ENCODE measurements around the gene RPRD2.

The RPRD2 gene

DNA sequence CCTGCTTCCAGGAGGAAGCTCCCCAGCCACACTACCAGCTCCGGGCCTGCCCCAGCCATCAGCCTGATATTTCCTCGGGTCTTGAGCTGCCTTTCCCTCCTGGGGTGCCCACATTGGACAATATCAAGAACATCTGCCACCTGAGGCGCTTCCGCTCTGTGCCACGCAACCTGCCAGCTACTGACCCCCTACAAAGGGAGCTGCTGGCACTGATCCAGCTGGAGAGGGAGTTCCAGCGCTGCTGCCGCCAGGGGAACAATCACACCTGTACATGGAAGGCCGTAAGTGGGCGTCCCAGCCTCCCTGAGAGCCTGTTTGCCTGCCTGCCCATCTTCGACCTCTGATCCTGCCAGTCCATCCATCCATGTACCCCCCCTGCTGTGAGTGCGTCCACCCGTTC lies 147.6 kb downstream of the RPRD2 start:
- TF ChIP-seq, protein P1, sequence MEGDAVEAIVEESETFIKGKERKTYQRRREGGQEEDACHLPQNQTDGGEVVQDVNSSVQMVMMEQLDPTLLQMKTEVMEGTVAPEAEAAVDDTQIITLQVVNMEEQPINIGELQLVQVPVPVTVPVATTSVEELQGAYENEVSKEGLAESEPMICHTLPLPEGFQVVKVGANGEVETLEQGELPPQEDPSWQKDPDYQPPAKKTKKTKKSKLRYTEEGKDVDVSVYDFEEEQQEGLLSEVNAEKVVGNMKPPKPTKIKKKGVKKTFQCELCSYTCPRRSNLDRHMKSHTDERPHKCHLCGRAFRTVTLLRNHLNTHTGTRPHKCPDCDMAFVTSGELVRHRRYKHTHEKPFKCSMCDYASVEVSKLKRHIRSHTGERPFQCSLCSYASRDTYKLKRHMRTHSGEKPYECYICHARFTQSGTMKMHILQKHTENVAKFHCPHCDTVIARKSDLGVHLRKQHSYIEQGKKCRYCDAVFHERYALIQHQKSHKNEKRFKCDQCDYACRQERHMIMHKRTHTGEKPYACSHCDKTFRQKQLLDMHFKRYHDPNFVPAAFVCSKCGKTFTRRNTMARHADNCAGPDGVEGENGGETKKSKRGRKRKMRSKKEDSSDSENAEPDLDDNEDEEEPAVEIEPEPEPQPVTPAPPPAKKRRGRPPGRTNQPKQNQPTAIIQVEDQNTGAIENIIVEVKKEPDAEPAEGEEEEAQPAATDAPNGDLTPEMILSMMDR (conservative IDR thresholded peaks at IDR 0.05) = no peak
- H3K27ac ChIP-seq = no peak overlapping the region

DNA sequence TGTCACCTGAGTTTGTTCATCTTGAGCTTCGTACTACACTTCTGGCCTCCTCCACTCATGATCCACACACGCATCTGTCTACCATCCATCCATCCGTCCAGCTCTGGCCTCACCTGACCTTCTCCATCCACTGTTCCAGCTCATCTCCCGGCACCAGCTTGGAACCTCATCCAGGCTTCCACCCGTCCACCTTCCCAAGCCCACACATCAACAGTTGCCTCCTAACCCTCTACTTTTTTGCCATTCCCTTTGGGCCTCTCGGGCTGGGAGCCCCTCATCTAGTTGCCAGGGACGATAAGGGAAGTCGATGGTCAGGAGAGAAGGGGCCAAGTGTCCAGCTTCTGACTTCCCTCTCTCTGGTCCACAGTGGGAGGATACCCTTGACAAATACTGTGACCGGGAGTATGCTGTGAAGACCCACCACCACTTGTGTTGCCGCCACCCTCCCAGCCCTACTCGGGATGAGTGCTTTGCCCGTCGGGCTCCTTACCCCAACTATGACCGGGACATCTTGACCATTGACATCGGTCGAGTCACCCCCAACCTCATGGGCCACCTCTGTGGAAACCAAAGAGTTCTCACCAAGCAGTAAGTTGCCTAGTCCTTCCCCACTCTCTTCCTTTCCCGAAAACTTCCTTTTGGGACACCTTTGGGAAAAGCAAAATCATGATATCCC lies 148.2 kb downstream of the RPRD2 start:
- H3K27ac ChIP-seq = no peak overlapping the region
- TF ChIP-seq, protein P1 (conservative IDR thresholded peaks at IDR 0.05) = no peak

DNA sequence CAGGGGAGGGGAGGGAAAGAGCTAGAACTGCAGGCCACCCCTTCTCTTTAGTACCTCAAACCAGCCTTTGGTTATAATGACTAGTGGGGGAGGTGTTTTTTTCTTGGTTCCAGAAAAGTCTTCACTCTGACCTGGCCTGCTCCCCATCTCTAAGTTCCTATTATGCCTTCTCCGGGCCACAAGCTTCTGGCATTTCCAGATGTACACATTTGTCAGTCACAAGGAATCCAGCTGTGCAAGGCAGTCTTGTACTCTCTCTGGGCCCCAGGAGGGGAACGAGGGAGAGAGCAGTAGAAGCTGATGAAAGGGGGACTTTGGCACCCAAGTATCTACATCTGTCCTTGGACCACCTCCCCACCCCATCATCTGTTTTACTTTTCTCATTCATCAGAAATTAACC lies 148.9 kb downstream of the RPRD2 start:
- TF ChIP-seq, protein P1 (conservative IDR thresholded peaks at IDR 0.05) = no peak
- H3K27ac ChIP-seq = no peak overlapping the region

DNA sequence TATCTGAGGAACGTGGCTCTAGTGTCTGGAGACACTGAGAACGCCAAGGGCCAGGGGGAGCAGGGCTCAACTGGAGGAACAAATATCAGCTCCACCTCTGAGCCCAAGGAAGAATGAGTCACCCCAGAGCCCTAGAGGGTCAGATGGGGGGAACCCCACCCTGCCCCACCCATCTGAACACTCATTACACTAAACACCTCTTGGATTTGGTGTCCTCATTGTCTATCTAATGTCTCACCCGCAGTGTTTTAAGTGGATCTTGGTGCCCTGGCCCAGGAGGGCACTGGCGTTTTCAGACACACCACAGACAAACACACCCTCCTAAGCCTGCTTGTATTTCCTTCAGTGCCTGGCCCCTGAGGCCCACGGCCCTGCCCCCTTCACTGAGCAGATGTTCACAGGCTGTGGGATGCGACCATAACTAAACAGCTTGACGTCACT lies 149.4 kb downstream of the RPRD2 start:
- H3K27ac ChIP-seq = no peak overlapping the region
- TF ChIP-seq, protein P1 (conservative IDR thresholded peaks at IDR 0.05) = no peak

DNA sequence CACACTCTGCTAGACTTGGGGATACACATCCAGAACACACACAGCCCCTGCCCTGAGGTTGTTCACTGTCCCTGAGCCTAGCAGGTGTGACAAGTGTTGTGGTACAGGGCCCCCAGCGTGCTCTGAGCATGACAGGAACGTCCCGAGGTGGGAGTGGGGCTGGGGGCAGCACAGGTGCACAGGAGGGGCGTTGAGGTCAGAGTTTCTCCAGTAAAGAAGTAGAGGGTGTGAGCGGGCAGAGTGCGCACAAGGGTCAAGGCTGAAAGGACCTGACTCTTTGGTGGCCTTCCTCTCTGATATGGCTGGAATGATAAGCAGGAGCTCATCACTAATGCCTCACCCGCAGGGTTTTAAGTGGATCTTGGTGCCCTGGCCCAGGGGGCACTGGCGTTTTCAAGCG lies 150.3 kb downstream of the RPRD2 start:
- H3K27ac ChIP-seq = peak overlapping the region; percentile 84; the same call in 1 of the 2 replicates
- TF ChIP-seq, protein P1 (conservative IDR thresholded peaks at IDR 0.05) = no peak

DNA sequence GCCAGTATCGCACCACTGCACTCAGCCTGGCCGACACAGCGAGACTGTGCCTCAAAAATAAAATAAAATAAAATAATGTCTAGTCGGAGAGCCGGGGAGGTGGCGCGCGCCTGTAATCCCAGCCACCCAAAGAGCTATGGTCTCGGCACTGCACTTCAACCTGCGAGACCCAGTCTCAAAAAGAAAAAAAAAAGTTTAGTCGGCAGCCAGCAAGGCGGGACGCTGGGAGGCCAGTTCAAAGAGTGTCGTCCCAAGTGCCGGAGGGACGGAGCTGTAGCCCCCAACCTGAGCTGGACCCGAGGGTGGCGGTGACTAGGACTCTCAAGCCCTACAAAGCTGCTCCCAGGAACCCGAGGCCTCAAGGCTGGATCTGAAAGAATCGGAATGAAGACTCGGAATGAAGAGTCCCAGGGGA lies 151.0 kb downstream of the RPRD2 start:
- TF ChIP-seq, protein P1 (conservative IDR thresholded peaks at IDR 0.05) = no peak
- peak overlapping the region; percentile 84 for H3K27ac ChIP-seq

DNA sequence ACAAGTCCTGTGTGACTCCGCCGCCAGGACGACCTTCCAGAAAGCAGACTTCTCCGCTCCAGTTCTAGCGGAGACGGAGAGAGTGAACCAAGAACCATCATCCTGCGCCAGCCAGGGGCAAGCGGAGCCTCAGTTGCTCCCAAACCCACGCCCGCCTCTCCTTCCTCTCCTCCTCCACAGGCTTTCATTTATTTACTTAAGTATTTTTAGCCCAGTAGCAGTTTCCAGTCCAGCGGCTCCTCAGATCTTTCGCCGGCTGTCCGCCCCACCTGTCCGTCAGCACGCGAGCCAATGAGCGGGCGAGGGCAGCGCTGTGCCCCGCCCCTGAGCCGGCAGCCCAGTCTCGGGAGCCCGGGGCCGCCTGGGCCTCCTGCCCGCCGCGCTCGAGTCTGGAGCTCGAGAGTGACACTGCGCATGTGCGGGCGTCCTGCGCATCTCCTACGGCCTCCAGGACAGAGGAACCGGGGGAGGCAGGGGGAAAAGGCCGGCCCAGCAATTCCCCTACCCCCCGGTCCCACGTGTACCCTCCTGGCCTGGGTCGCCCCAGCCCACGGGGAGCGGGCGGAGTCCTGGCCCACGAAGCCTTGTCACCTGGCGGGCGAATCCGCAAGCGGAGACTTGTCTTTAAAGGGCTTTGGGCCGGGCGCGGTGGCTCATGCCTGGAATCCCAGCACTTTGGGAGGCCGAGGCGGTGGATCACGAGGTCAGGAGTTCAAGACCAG lies 151.5 kb downstream of the RPRD2 start, which contains the start of gene FALEC:
FALEC (plus strand) TSS at position 425 of the 722 bp plus-strand sequence.
- TF ChIP-seq, protein P1 (conservative IDR thresholded peaks at IDR 0.05) = no peak
- peak within 1 kb of the TSS; percentile 84 for H3K27ac ChIP-seq

Measured in VCaP (cell line).